Activated CD4-positive, alpha-beta memory T cell treated with anti-CD3 and anti-CD28 coated beads, Interleukin-2, amount 10 ng/mL, durations not matched to agents 7 days and 5 days (primary cell): ENCODE results near the gene ZNF768. TPM values are rescaled to one million over a fixed set of nuclear protein-coding genes. Genes with fewer than 3 reads are reported as not detected.

Source experiments
- CTCF ChIA-PET: fragments of 350-600 bp; sonication (Branson Sonifier 250); formaldehyde crosslinking; loops from one replicate; lab custom pipeline; 2021; ENCODE audit warnings: antibody characterized with exemption, inconsistent platforms; lab: Charles Lee
- POLR2A ChIA-PET: fragments of 350-600 bp; sonication (Branson Sonifier 250); formaldehyde crosslinking; loops from one replicate; lab custom pipeline; 2021; ENCODE audit warnings: antibody characterized with exemption; lab: Charles Lee
- DNase-seq: peaks from one replicate; pipeline ENCODE4 v3.0.0-alpha.2; 2020
- H3K27ac Mint-ChIP-seq: one replicate; pipeline ENCODE4 v1.8.0; 2021; ENCODE audit warnings: mild to moderate bottlenecking, mixed read lengths
- H3K27me3 Mint-ChIP-seq: one replicate; pipeline ENCODE4 v1.8.0; 2021; ENCODE audit warnings: mixed read lengths
- H3K36me3 Mint-ChIP-seq: one replicate; pipeline ENCODE4 v1.8.0; 2021; ENCODE audit warnings: low read depth, mixed read lengths
- H3K4me1 Mint-ChIP-seq: one replicate; pipeline ENCODE4 v1.8.0; 2021; ENCODE audit warnings: mixed read lengths
- H3K4me3 Mint-ChIP-seq: one replicate; pipeline ENCODE4 v1.8.0; 2021; ENCODE audit warnings: mild to moderate bottlenecking, mixed read lengths
- H3K9me3 Mint-ChIP-seq: one replicate; pipeline ENCODE4 v1.8.0; 2021; ENCODE audit warnings: mixed read lengths
- total RNA-seq, 2 experiments: library from RNA; stranded (reverse); gene quantifications; one replicate each; pipeline ENCODE4 v1.2.3, GENCODE V29; 2021

ZNF768 gene
- total RNA-seq, 2 experiments from 2014 or later, result 5.9 to 6.0 TPM

- DNase-seq, result no peak
- CTCF ChIA-PET, result interaction anchor here (0.9 to 7.3 kb wide), 8 partner anchors 16 to 182 kb away, joined by 3 to 107 read pairs (median 26); partner anchors contain the start of genes DCTPP1 and SEPHS2
- peaks cover 65% of the 10 kb centered on the region for H3K4me1 Mint-ChIP-seq
- no peaks in the 10 kb centered on the region for H3K9me3 Mint-ChIP-seq
- no peaks in the 10 kb centered on the region for H3K27me3 Mint-ChIP-seq
- peak overlapping the region; percentile 77 for H3K27ac Mint-ChIP-seq
- H3K36me3 Mint-ChIP-seq, result peaks cover 64% of the 10 kb centered on the region
- H3K4me3 Mint-ChIP-seq, result peak overlapping the region; percentile 98
- POLR2A ChIA-PET, result interaction anchor here (0.6 to 10.7 kb wide), 13 partner anchors 9 to 184 kb away, joined by 3 to 400 read pairs (median 8); partner anchors contain the start of genes DCTPP1, SEPHS2, ZNF688 and ZNF747
Measured at GRCh38 chr16:30474684-30475083, 51.7 kb downstream of the ZNF768 start.

GRCh38 chr16:30474074-30474452 is 52.3 kb downstream of the ZNF768 start:
- peaks cover 61% of the 10 kb centered on the region for H3K36me3 Mint-ChIP-seq
- H3K27me3 Mint-ChIP-seq, result no peaks in the 10 kb centered on the region
- H3K9me3 Mint-ChIP-seq, result no peaks in the 10 kb centered on the region
- POLR2A ChIA-PET, result interaction anchor here (0.7 to 10.7 kb wide), 16 partner anchors 10 to 291 kb away, joined by 3 to 400 read pairs (median 7); partner anchors contain the start of genes CORO1A, DCTPP1, FBRS and SEPHS2
- DNase-seq, result no peak
- peak overlapping the region; percentile 96 for H3K27ac Mint-ChIP-seq
- CTCF ChIA-PET, result interaction anchor here (0.8 to 7.3 kb wide), 9 partner anchors 16 to 183 kb away, joined by 3 to 107 read pairs (median 9); partner anchors contain the start of genes DCTPP1, PRR14 and SEPHS2
- peak overlapping the region; percentile 98 for H3K4me3 Mint-ChIP-seq
- peaks cover 67% of the 10 kb centered on the region for H3K4me1 Mint-ChIP-seq

Other genes with a start within 250 kb of the ZNF768 start
- gene CD2BP2, start 171.3 kb downstream of the ZNF768 start, total RNA-seq, result 10 to 100 TPM; 75.6 to 75.9 TPM
- gene TBC1D10B, start 156.1 kb downstream of the ZNF768 start, total RNA-seq, result 10 to 100 TPM; 69.2 TPM
- 1 to 10 TPM in 1 of 2 experiments, not detected in 1; 1.2 TPM for gene MYL11, start 151.8 kb downstream of the ZNF768 start, total RNA-seq
- gene SEPTIN1, start 144.0 kb downstream of the ZNF768 start, total RNA-seq, result 100 to 1,000 TPM; 343 to 354 TPM
- gene ZNF48, start 131.1 kb downstream of the ZNF768 start, total RNA-seq, result 10 to 100 TPM; 14.2 to 14.5 TPM
- 1 to 10 TPM; 4.2 to 4.5 TPM for gene ZNF771, start 119.0 kb downstream of the ZNF768 start, total RNA-seq
- 10 to 100 TPM; 51.3 to 51.4 TPM for gene DCTPP1, start 96.5 kb downstream of the ZNF768 start, total RNA-seq
- gene SEPHS2, start 80.7 kb downstream of the ZNF768 start, total RNA-seq, result 10 to 100 TPM; 56.3 to 57.8 TPM
- 100 to 1,000 TPM; 583 to 586 TPM for gene ITGAL, start 53.8 kb downstream of the ZNF768 start, total RNA-seq
- 10 to 100 TPM; 10.6 to 10.7 TPM for gene ZNF747, start 8.3 kb upstream of the ZNF768 start, total RNA-seq
- gene ZNF764, start 31.8 kb upstream of the ZNF768 start, total RNA-seq, result 10 to 100 TPM; 16.0 to 16.8 TPM
- gene ZNF688, start 45.1 kb upstream of the ZNF768 start, total RNA-seq, result 10 to 100 TPM; 19.2 to 22.8 TPM
- gene ZNF785, start 59.1 kb upstream of the ZNF768 start, total RNA-seq, result 10 to 100 TPM; 12.9 to 13.3 TPM
- 10 to 100 TPM in 1 of 2 experiments, 1 to 10 TPM in 1; 9.9 to 11.7 TPM for gene ZNF689, start 83.8 kb upstream of the ZNF768 start, total RNA-seq
- 10 to 100 TPM; 78.4 to 86.1 TPM for gene PRR14, start 124.4 kb upstream of the ZNF768 start, total RNA-seq
- gene FBRS, start 131.9 kb upstream of the ZNF768 start, total RNA-seq, result 100 to 1,000 TPM; 106 to 107 TPM
- gene SRCAP, start 172.6 kb upstream of the ZNF768 start, total RNA-seq, result 10 to 100 TPM; 63.2 to 65.0 TPM
- 10 to 100 TPM; 34.5 to 38.6 TPM for gene PHKG2, start 221.9 kb upstream of the ZNF768 start, total RNA-seq
- 1 to 10 TPM; 3.1 to 4.1 TPM for gene CFAP119, start 235.5 kb upstream of the ZNF768 start, total RNA-seq
- gene RNF40, start 235.8 kb upstream of the ZNF768 start, total RNA-seq, result 10 to 100 TPM; 96.1 to 96.2 TPM